NCI-H2029 (cell line): ENCODE data around the gene PKHD1.
"Not testable (repeated sequence)": the region's sequence is repeated elsewhere in the genome, so short reads cannot be mapped to it uniquely, and the experiment has no call there.

Experiments used
- DNase-seq: peaks from one replicate; lab custom pipeline; 2025; lab: John Stamatoyannopoulos, UW

Gene PKHD1

DNA sequence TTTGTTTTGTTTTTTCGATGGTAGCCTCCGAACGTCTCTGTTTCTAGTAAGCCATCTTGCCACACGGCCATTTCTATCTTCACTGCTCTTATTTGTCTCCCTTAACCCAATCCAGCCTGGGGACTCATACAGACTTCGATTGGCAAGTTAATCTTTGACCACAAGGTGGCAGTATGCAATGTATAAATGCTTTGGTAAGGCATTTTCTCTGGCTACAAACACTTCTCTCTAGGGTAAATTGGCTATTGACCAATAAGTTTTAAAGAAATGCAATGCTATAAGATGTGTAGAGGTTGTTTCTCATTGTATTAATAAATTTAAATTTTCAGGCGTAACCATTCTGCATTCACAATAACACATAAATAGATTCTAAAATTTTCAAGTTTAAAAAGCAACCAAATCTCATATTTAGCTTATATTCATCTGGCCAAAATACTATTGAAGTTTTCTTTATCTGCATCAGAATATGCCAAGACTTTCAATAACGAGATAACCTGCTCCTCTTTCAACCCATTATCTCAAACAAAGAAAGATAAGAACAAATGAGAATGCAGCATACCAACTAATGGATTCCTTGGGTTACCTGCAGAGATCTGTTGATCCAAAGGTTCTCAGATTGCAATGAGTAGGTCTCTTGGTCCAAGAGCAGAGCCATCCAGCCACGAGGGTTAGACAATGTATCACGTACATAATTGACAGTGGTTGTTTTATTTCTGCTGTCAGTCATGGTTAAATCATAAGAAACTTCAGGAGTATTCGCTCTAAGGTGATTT lies 231.9 kb downstream of the PKHD1 start:
- DNase-seq = peak; percentile 24

DNA sequence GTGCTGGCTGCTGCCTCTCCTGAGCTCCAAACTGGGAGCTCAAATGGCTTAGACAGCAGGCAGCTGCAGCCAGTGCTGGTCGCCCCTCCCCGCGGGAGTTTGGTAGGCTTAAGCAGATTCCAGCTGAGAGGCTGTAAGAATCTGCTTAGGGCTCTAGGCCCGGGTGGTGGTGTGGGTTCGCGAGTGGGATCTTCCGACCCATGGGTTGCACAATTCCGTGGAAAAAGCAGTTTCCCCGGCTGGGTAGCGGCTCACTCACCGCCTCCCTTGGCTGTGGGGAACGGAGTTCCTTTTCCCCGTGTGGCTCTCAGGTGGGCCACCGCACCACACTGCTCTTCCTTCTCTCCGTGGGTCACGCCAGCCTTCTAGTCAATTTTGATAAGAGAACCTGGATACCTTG lies 232.5 kb downstream of the PKHD1 start:
- no peak for DNase-seq

DNA sequence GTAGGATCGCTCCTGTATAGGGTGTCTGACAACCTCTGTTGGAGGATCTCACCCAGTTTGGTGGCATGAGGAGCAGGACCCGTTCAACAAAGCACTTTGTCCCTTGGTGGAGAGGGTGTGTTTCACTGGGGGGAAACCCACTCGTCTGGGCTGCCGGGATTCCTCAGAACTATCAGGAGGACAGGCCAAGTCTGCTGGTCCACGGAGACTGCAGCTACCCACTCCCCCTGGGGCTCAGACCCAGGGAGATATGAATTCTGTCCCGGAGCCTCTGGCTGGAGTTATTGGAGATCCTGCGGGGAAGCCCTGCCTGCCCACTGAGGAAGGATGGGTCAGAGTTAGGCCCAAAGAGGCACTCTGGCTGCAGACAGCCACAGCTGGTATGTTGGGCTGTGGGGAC lies 233.1 kb downstream of the PKHD1 start:
- DNase-seq = no peak

GRCh38 chr6:51853109-51853508 lies 234.3 kb downstream of the PKHD1 start:
- DNase-seq = not testable (repeated sequence)

DNA sequence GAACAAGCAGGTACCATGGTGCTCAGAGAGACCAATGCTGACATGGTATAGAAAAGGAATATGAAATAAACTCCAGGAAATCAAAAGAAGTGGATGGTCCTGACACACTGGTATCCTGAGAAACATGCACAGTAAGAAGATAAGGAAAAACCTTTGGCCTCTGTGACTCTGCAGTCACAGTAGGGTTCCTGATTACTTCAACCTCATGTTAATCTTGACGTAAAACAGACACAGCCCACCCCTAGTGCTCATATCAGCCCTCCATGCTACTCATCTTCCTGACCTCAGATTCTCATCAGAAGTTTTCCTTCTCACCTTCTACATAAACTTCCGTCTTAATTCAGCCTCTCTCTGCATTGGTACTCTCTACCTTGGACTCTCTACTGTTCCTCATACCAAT lies 240.9 kb downstream of the PKHD1 start:
- no peak for DNase-seq

GRCh38 chr6:51844336-51844735 lies 243.1 kb downstream of the PKHD1 start:
- DNase-seq = no peak

DNA sequence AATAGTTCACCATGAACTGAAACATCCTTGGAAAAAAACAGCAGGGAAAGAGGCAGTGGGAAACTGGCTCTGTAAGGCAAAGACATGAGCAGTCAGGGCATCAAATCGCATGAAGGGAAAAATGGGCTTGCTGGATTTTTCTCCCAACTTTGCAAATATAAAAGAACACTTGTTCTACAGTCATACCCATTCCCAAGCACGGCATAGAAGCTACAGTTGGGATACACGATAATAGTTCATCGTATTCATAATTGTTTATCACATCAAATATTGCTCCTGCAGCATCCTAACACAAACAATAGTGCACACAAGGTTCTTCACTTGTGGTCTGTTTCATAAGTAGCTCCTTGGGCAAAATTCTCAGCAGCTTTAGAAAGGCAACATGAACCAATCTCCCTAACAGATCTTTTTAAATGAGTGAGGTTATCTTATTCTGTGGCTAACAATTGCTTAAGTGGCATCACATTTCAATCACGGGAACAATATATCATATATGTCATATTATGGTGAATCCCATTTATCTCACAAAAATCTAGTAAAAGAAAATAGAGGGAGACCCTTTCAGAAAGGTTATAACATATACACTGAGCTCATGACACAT lies 243.9 kb downstream of the PKHD1 start:
- DNase-seq = no peak

GRCh38 chr6:51842804-51843378 lies 244.5 kb downstream of the PKHD1 start:
- no peak for DNase-seq

DNA sequence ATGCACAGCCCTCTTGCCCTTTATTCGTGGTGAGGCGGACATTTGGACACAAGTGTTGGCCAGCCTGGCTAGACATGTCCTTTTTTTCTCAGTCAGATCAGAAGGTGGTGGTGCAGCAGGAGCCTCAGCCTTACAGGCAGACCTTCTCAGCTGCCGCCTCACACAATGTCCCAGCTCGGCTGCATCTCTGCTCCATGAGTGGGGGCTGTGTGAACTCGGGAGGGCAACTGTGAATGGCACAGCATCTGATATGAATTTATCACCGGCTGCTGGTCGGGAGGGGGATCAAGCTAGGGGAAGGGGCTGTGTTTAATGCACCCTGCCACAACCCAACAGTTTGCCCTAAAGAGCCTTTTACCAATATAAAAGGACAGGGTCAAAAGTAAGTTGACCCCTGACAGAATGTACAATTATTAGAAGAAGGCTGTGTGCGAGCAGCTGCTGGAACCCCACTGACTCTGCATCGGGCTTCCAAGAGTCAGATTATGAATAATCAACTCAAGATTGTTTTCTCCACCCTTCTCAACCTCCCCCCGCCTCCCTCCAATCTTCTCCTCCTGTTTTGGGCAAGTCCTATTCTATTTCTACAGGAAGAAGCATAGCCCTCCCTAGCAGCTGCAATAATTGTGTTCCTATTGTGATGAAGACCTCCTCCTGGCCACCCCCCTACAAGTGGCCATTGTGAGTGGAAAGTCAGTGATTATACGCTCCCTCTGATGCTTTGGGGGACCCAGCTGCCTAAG lies 245.2 kb downstream of the PKHD1 start:
- DNase-seq = no peak

DNA sequence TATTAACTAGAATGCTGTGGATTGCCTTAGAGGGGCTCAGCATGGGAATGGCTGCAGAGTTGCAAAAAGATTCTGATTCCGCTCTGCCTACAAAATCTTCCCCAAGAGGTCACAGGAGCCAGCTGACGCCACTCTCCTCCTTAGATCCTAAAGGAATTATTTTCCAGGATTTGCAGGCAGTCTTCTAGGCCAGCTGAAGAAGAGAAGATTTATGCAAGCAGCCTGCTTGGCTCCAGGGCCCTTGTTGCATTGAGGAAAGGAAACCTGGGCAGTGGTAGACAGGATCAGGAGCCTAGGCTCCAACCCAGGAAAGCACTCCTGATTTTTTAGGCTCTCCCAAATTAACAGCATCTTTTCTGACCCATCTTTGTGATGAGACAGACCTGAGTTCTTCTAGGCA lies 245.8 kb downstream of the PKHD1 start:
- DNase-seq = no peak

- no peak for DNase-seq
These were observed 247.6 kb downstream of the PKHD1 start for GRCh38 chr6:51839726-51840374.

- DNase-seq = no peak
These were observed 256.7 kb downstream of the PKHD1 start for GRCh38 chr6:51830666-51831065.

DNA sequence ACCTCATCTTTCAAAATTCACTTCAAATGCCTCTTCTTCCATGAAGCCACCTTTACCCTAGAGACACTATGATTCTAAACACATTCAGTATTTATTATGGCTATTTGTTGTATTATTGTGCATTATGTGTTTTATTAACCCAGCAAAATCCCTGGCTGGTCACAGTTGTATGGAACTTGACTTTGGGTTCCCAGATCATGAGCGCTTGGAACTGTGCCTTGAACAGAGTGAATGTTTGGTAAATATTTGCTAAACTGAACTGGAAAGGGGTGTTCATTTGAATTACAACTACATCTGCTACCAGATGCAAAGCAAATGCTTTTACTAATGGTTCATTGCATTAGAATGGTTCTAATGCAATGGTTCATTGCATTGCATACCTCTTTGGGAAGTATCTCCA lies 259.8 kb downstream of the PKHD1 start:
- DNase-seq = no peak

- no peak for DNase-seq
These were observed 262.5 kb downstream of the PKHD1 start for GRCh38 chr6:51824940-51825339.

DNA sequence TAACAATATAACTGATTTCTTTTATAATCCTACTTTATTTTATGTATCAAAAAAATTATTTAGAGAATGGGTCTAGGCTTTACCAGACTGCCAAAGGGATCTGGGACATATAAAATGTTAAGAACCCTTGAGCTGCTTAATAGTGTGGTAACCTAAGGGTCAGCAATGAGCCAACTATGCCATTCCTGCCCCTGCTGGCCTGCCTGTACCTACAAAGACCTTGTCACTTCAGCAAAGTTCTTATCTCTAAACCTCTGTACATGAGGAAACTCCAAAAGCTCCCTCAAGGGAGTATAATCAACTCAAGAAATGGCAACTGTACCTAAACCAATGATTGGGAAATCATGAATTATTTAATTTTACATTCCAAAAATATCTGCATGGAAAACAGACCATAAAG lies 266.9 kb downstream of the PKHD1 start:
- DNase-seq = no peak

GRCh38 chr6:51818520-51819022 lies 268.8 kb downstream of the PKHD1 start:
- no peak for DNase-seq

DNA sequence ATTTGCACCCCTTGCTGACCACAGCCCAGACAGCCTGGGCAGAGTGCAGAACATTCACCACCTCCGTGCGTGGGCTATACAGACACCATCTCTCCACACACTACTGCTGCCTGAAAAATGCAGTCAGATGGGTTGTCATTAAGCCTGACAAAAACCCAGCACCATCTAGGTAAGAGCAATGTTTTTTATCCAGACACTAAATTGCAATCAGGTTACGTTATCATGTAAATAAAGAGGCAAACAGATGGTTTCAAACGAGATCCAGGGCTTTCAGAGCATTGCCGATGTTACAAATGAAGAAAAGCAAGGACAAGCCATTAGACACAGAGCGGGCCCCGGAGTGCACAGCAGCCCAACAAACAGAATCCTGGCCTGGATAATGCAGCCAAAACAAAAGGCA lies 269.6 kb downstream of the PKHD1 start:
- no peak for DNase-seq

DNA sequence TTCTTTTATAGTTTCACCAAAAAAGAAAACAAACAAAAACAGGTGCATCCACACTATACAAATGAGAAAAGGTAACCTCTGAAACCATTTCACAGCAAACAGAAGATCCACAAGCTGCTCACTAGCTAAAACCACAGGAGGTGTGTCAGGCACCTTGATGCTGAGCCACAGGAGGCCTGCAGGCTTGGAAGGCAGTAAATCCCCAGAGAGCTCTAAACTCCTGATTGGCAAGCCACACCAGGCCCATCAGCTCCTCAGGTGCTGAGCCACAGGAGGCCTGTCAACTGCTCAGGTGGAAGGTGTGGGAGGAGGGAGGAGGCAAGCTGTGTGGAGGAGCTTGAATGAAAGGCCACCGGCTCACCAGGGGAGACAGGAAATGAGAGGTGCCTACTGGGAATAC lies 273.0 kb downstream of the PKHD1 start:
- no peak for DNase-seq

DNA sequence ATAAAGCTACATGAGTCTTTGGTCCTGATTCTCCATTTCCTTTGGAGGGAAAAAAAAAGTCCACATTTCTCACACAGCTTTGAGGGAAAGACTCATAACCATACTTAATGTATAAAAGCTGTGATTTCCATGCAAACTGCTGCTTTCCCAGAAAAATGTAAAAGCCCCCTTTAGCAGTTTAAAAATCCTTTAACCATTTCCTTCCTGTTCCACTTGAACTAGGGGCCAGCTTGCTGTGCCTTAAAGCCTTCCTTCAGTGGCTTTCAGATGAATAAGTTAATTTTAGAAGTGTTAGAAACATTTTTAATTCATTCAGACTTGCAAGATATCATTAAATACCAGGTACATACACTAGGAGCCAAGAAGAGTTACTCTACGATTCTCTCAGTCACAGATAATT lies 273.5 kb downstream of the PKHD1 start:
- DNase-seq = no peak

DNA sequence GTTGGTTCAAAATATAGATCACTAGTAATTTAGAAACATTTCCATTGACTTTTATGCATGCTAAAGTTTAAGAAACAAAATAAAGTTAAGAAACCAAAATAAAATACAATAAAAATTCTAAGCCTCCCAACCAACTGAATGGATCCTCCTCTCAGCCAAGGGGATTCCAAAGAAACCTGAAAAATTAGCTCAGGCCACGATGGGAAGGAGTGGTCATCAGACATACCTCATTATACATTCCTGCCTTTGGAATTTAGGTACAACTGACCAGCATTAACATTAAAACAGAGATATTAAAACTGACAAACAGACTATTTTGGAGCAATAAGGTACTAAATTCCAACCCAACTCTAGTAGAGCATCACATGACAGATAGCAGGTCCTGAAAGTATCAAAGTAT lies 275.2 kb downstream of the PKHD1 start:
- DNase-seq = no peak

GRCh38 chr6:51805517-51805916 lies 281.9 kb downstream of the PKHD1 start:
- no peak for DNase-seq

DNA sequence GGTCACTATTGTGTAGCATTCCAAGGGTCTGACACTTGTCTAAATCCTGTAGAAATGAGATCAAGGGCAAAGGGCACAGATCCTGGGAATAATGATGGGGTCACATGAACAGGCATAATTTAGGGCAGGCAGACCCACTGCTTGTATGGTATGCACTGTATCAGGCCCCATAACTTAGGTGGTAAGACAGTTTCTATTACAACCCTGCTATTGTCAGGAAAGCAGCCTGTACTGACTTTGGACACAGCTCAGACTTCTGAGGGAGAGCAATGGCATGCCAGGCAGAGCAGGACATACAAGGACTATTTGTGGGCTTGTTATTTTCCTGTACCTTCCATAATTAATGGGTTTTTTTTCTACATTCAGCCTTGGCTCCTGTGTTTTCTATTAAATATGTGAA lies 286.8 kb downstream of the PKHD1 start:
- DNase-seq = no peak
